Measurements from ENCODE around the gene PHOX2A.

PHOX2A gene

GRCh38 chr11:72234920-72235319, 9.1 kb downstream of the PHOX2A start:
- DNase-seq (ENCODE audit: low read depth) = no peak
- no peak for TF ChIP-seq CTCF (conservative IDR thresholded peaks at IDR 0.05; ENCODE audit: control insufficient read depth, insufficient read depth, low read depth, low read length)

GRCh38 chr11:72234514-72234830, 9.5 kb downstream of the PHOX2A start:
- no peak overlapping the region for H3K4me3 ChIP-seq (ENCODE audit: control insufficient read depth, low read depth, low read length)
- no peak for TF ChIP-seq CTCF (conservative IDR thresholded peaks at IDR 0.05; ENCODE audit: control insufficient read depth, insufficient read depth, low read depth, low read length)
- no peak for DNase-seq (ENCODE audit: low read depth)

More at GRCh38 chr11:72234920-72235319, 9.1 kb downstream of the PHOX2A start:
- no peak overlapping the region for H3K4me3 ChIP-seq (ENCODE audit: control insufficient read depth, low read depth, low read length)

DNA sequence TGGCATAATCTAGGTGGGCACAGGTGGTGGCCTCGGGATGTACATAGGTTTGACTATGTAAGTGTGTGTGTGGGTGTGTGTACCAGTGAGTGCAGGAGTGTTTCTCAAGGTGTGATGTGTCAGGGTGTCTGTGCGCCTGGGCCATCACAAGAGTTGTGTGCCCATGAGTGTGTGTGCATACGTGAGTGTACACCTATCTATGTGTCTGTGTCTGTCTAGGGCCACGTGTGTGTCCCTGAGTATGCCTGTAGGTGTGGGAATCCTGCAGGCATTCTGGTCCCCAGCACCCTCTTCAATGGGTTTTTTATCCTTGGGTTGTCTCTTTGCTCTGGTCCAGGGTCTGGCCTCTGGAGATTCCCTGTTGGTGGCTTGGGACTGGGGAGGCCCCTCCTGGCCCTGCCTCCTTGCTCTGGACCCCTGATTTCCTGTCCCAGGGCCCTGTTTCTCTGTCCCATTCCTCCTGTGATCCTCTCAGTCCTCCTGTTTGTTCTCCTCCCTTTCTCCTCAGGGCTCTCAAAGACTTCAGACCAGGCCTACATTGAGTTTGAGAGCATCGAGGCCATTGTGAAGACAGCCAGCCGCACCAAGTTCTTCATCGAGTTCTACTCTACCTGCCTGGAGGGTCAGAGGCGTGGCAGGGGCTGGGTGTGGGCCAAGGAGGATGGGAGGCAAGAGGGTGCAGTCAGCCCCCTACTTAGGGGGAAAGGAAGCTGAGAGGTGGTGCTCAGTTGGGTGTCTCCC, 10.0 kb downstream of the PHOX2A start:
- no peak overlapping the region for H3K4me3 ChIP-seq (ENCODE audit: control insufficient read depth, low read depth, low read length)
- no peak for DNase-seq (ENCODE audit: low read depth)
- no peak for TF ChIP-seq CTCF (conservative IDR thresholded peaks at IDR 0.05; ENCODE audit: control insufficient read depth, insufficient read depth, low read depth, low read length)

- TF ChIP-seq CTCF (conservative IDR thresholded peaks at IDR 0.05; ENCODE audit: control insufficient read depth, insufficient read depth, low read depth, low read length) = no peak
- no peak overlapping the region for H3K4me3 ChIP-seq (ENCODE audit: control insufficient read depth, low read depth, low read length)
- DNase-seq (ENCODE audit: low read depth) = no peak
These were observed 10.8 kb downstream of the PHOX2A start for GRCh38 chr11:72233056-72233772.

GRCh38 chr11:72232260-72233055, 11.5 kb downstream of the PHOX2A start:
- no peak overlapping the region for H3K4me3 ChIP-seq (ENCODE audit: control insufficient read depth, low read depth, low read length)
- no peak for TF ChIP-seq CTCF (conservative IDR thresholded peaks at IDR 0.05; ENCODE audit: control insufficient read depth, insufficient read depth, low read depth, low read length)
- no peak for DNase-seq (ENCODE audit: low read depth)

- no peak overlapping the region for H3K4me3 ChIP-seq (ENCODE audit: control insufficient read depth, low read depth, low read length)
- TF ChIP-seq CTCF (conservative IDR thresholded peaks at IDR 0.05; ENCODE audit: control insufficient read depth, insufficient read depth, low read depth, low read length) = no peak
- DNase-seq (ENCODE audit: low read depth) = no peak
These were observed 12.3 kb downstream of the PHOX2A start for GRCh38 chr11:72231396-72232259.
